Hepatocyte (in vitro differentiated cells): ENCODE measurements around the gene GCNA.

Experiments used
- EZH2 ChIP-seq: fragments of 200-600 bp; sonication (generic); IDR thresholded peaks from 2 replicates; pipeline ENCODE4 v1.6.1; 2016; ENCODE audit warnings: antibody characterized with exemption, mild to moderate bottlenecking, borderline replicate concordance
- EZH2phosphoT487 ChIP-seq: fragments of 200-600 bp; sonication (generic); IDR thresholded peaks from one replicate; pipeline ENCODE4 v1.6.1; 2018; ENCODE audit warnings: antibody characterized with exemption, mild to moderate bottlenecking, low read depth, moderate library complexity; ENCODE audit not compliant: unreplicated experiment, severe bottlenecking
- TF ChIP-seq, protein P1 (sequence below): fragments of 200-600 bp; sonication (generic); IDR thresholded peaks from 2 replicates; pipeline ENCODE4 v1.5.1; 2016; ENCODE audit warnings: antibody characterized with exemption, mild to moderate bottlenecking; ENCODE audit not compliant: poor library complexity

DNA sequence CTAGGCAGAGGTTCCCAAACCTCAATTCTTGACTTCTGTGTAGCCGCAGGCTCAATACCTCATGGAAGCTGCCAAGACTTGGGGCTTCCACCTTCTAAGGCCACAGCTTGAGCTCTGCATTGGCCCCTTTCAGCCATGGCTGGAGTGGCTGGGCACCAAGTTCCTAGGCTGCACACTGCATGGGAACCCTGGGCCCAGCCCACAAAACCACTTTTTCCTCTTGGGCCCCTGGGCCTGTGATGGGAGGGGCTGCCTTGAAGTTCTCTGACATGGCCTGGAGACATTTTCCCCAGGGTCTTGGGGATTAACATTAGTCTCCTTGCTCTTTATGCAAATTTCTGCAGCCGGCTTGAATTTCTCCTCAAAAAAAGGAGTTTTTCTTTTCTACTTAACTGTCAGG, 75.1 kb downstream of the GCNA start:
- TF ChIP-seq, protein P1, sequence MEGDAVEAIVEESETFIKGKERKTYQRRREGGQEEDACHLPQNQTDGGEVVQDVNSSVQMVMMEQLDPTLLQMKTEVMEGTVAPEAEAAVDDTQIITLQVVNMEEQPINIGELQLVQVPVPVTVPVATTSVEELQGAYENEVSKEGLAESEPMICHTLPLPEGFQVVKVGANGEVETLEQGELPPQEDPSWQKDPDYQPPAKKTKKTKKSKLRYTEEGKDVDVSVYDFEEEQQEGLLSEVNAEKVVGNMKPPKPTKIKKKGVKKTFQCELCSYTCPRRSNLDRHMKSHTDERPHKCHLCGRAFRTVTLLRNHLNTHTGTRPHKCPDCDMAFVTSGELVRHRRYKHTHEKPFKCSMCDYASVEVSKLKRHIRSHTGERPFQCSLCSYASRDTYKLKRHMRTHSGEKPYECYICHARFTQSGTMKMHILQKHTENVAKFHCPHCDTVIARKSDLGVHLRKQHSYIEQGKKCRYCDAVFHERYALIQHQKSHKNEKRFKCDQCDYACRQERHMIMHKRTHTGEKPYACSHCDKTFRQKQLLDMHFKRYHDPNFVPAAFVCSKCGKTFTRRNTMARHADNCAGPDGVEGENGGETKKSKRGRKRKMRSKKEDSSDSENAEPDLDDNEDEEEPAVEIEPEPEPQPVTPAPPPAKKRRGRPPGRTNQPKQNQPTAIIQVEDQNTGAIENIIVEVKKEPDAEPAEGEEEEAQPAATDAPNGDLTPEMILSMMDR: no peak
- TF ChIP-seq EZH2 (no peak), EZH2phosphoT487 (no peak)
